Thyroid gland (tissue), 4 donors: ENCODE measurements around the gene C22orf31. TPM values are rescaled to one million over a fixed set of nuclear protein-coding genes. Genes with fewer than 3 reads are reported as not detected.

Experiments used
- DNase-seq, 2 donors: peaks; one replicate each; pipeline ENCODE4 v3.0.0-alpha.2; 2019
- H3K27ac ChIP-seq, 3 donors: fragments of 200-600 bp; sonication (generic); 1 replicate in 2 of 3; 2 replicates in 1 of 3; pipeline ENCODE4 v1.5.1; 2016 to 2019; ENCODE audit warnings: mild to moderate bottlenecking in 1 of 3, moderate library complexity in 1 of 3
- H3K27me3 ChIP-seq: fragments of 200-600 bp; sonication (generic); one replicate; pipeline ENCODE4 v1.5.1; 2019
- H3K36me3 ChIP-seq, 2 donors: fragments of 200-600 bp; sonication (generic); one replicate each; pipeline ENCODE4 v1.5.1; 2016 to 2019
- H3K4me1 ChIP-seq, 2 donors: fragments of 200-600 bp; sonication (generic); one replicate each; pipeline ENCODE4 v1.5.1; 2017 to 2019
- H3K4me3 ChIP-seq, 3 donors: fragments of 200-600 bp; sonication (generic); replicated peaks in 1 of 3; 1 replicate in 2 of 3; 2 replicates in 1 of 3; pipeline ENCODE4 v1.5.1; 2016; ENCODE audit warnings: mild to moderate bottlenecking in 1 of 3
- H3K9me3 ChIP-seq: fragments of 200-600 bp; sonication (generic); one replicate; pipeline ENCODE4 v1.5.1; 2017
- POLR2A ChIP-seq, 2 donors: fragments of 450-650 bp; IDR thresholded peaks; one replicate each; pipeline ENCODE4 v1.6.1; 2017; ENCODE audit warnings: antibody characterized with exemption in 2 of 2, mild to moderate bottlenecking in 2 of 2, moderate library complexity in 1 of 2
- WGBS, 2 donors: methylation state at CpG; one replicate each; pipeline ENCODE4 v1.1.5; 2017; 5-methylcytosine and 5-hydroxymethylcytosine counted together
- intact Hi-C: fragments of 100-400 bp; cut with DNase I; formaldehyde crosslinking; loops from one replicate; pipeline ENCODE4 v1.15.1; 2023
- total RNA-seq, 4 donors: library from RNA; depleted of rRNA; stranded (reverse); fragments of >200 nt; gene quantifications; one replicate each; pipeline ENCODE4 v1.2.3, GENCODE V29; 2016
- TF ChIP-seq, protein P1 (sequence below), 6 experiments: fragments of 200-600 bp in 3 of 6; fragments of 450-650 bp in 3 of 6; sonication (generic) in 3 of 6; IDR thresholded peaks; one replicate each; pipeline ENCODE4 v1.5.1; 2016 to 2019; ENCODE audit warnings: antibody characterized with exemption in 6 of 6, mild to moderate bottlenecking in 2 of 6, inconsistent platforms in 1 of 6, moderate library complexity in 1 of 6

C22orf31 gene
- not detected for total RNA-seq

DNA sequence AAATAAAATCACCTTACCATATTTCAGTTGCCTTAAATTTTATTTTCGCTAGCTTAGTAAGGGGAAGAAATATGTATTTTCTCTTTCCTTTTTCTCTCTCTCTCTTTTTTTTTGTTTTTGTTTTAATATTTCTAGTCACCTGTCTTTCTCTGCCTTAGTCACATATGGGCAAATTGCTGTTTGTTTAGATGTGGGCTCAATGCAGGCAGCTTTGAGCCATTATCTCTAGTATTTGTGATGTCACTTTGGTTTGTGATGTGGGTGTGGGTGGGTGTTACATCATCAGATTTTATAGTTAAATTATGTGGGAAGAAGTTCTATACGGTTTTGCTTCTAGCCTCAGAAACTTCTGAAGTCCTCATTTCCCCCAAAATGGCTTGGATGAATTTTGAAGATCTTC is at the start of gene C22orf31:
C22orf31 (minus strand) TSS at position 59 of the 400 bp plus-strand sequence; CDS start at position 20, 39 bp downstream.
- Histone ChIP-seq H3K4me1 (peaks cover 0 to 7% of the 10 kb centered on the region in 2 donors), H3K27me3 (no peaks in the 10 kb centered on the region), H3K27ac (no peak within 1 kb of the TSS), H3K9me3 (no peaks in the 10 kb centered on the region), H3K36me3 (no peaks in the 10 kb centered on the region), H3K4me3 (no peak within 1 kb of the TSS)
- no peak for DNase-seq
- intact Hi-C loops = no loop called here
- 82 to 93% methylated on average over 2 of the region's 2 CpGs for WGBS, 2 donors
- TF ChIP-seq POLR2A (IDR thresholded peaks at IDR 0.05) = no peak
- TF ChIP-seq, protein P1, sequence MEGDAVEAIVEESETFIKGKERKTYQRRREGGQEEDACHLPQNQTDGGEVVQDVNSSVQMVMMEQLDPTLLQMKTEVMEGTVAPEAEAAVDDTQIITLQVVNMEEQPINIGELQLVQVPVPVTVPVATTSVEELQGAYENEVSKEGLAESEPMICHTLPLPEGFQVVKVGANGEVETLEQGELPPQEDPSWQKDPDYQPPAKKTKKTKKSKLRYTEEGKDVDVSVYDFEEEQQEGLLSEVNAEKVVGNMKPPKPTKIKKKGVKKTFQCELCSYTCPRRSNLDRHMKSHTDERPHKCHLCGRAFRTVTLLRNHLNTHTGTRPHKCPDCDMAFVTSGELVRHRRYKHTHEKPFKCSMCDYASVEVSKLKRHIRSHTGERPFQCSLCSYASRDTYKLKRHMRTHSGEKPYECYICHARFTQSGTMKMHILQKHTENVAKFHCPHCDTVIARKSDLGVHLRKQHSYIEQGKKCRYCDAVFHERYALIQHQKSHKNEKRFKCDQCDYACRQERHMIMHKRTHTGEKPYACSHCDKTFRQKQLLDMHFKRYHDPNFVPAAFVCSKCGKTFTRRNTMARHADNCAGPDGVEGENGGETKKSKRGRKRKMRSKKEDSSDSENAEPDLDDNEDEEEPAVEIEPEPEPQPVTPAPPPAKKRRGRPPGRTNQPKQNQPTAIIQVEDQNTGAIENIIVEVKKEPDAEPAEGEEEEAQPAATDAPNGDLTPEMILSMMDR (IDR thresholded peaks at IDR 0.05) = no peak

DNA sequence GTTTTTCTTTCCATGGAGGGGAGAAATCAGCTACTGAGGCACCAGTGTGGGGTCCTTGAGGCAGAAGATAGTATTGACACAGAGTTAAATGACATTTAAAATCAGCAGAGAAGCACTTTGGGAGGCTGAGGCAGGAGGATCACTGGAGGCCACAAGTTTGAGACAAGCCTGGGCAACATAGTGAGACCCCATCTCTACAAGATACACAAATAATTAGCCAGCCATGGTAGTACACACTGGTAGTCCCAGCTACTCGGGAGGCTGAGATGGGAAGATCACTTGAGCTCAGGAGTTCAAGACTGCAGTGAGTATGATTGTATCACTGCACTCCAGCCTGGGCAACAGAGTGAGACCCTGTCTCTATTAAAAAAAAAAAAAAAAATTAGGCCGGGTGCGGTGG is 49.3 kb upstream of the C22orf31 start:
- H3K36me3 ChIP-seq = no peaks in the 10 kb centered on the region
- no peak overlapping the region for H3K4me3 ChIP-seq
- 97 to 100% methylated on average over 3 of the region's 3 CpGs for WGBS, 2 donors
- peaks cover 0 to 8% of the 10 kb centered on the region in 2 donors for H3K4me1 ChIP-seq
- intact Hi-C loops = no loop called here
- no peaks in the 10 kb centered on the region for H3K9me3 ChIP-seq
- no peaks in the 10 kb centered on the region for H3K27me3 ChIP-seq
- DNase-seq = no peak
- TF ChIP-seq POLR2A (IDR thresholded peaks at IDR 0.05) = no peak
- TF ChIP-seq, protein P1 (IDR thresholded peaks at IDR 0.05) = no peak
- no peak overlapping the region for H3K27ac ChIP-seq

DNA sequence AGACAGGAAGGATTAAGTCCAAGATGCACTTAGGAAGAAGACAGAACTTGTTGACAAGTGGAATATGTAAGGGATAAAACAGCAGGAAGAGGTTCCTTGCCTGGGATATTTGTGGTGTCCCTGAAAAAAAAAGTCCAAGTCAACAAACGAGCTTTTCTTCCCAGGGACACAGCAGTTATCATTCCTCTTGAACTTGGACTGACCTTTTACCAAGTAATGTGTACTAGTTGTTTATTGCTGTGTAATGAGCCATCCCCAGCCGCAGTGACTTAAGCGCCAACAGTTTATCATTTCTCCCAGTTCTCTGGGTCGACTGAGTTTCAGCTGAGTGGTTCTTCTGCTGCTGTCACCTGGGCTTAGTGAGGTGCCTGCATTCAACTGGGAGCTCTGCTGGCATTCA is 48.2 kb upstream of the C22orf31 start:
- peaks cover 0 to 8% of the 10 kb centered on the region in 2 donors for H3K4me1 ChIP-seq
- H3K4me3 ChIP-seq = no peak overlapping the region
- H3K27me3 ChIP-seq = no peaks in the 10 kb centered on the region
- 45 to 54% methylated on average over 4 of the region's 4 CpGs for WGBS, 2 donors
- no peaks in the 10 kb centered on the region for H3K9me3 ChIP-seq
- no peak overlapping the region for H3K27ac ChIP-seq
- DNase-seq = peak; percentile 16 to 25
- intact Hi-C loops = no loop called here
- H3K36me3 ChIP-seq = no peaks in the 10 kb centered on the region
- TF ChIP-seq POLR2A (IDR thresholded peaks at IDR 0.05) = no peak
- TF ChIP-seq, protein P1 (IDR thresholded peaks at IDR 0.05) = no peak

DNA sequence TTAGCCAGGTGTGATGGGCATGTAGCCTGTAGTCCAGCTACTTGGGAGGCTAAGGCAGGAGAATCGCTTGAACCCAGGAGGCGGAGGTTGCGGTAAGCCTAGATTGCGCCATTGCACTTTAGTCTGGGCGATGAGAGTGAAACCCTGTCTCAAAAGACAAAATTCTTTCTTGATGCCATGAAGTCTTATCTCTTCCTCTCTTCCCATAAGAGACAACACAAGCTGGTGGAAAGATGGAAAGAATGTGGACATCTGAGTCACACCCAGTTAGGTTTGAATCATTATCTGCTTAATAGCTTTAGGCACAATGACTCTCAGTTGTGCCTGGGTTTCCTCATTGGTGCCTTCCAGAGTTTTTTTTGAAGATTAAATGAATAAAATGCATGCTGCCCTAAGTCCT is 46.5 kb upstream of the C22orf31 start:
- 96 to 98% methylated on average over 5 of the region's 5 CpGs for WGBS, 2 donors
- Histone ChIP-seq H3K9me3 (no peaks in the 10 kb centered on the region), H3K4me3 (no peak overlapping the region), H3K27me3 (no peaks in the 10 kb centered on the region), H3K36me3 (no peaks in the 10 kb centered on the region), H3K27ac (no peak overlapping the region), H3K4me1 (peaks cover 0 to 8% of the 10 kb centered on the region in 2 donors)
- DNase-seq = no peak
- intact Hi-C loops = no loop called here
- no peak for TF ChIP-seq POLR2A (IDR thresholded peaks at IDR 0.05)
- TF ChIP-seq, protein P1 (IDR thresholded peaks at IDR 0.05) = no peak

DNA sequence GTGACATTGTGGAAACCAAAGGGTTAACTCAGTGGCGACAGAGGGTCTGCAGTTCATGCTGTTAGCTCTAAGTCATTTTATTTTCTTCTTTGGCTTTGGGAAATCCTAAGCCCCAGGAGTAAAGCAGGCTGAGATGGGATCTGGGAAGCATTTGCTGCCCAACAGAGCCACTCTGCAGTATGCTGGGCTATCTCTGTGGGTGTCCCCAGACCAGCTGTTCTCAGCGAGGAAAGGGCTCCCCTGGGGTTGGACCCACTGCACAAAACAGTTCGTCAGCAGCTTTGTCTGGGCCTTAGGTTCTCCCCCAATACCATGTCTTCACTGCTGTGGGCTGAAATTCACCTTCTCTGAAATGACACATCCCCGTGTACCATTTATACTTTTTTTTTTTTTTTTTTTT is 45.2 kb upstream of the C22orf31 start:
- no peaks in the 10 kb centered on the region for H3K27me3 ChIP-seq
- no peaks in the 10 kb centered on the region for H3K9me3 ChIP-seq
- H3K36me3 ChIP-seq = no peaks in the 10 kb centered on the region
- no peak overlapping the region for H3K4me3 ChIP-seq
- peaks cover 0 to 8% of the 10 kb centered on the region in 2 donors for H3K4me1 ChIP-seq
- intact Hi-C loops = no loop called here
- no peak overlapping the region for H3K27ac ChIP-seq
- DNase-seq = no peak
- 49 to 67% methylated on average over 4 of the region's 4 CpGs for WGBS, 2 donors
- TF ChIP-seq, protein P1 (IDR thresholded peaks at IDR 0.05) = no peak
- TF ChIP-seq POLR2A (IDR thresholded peaks at IDR 0.05) = no peak
